Endothelial cell (in vitro differentiated cells): Measurements from ENCODE around the gene GPT2. TPM values are rescaled to one million over a fixed set of nuclear protein-coding genes. Genes with fewer than 3 reads are reported as not detected.
A peak's percentile ranks its signal among the peaks of the same experiment; 100 is the strongest.

Source experiments
- DNase-seq: peaks from one replicate; pipeline ENCODE4 v3.0.0; 2021; ENCODE audit warnings: low spot score
- H3K27ac Mint-ChIP-seq: one replicate; pipeline ENCODE4 v1.8.0; 2021; ENCODE audit warnings: mixed read lengths, inconsistent platforms; ENCODE audit not compliant: unreplicated experiment
- H3K27me3 Mint-ChIP-seq: one replicate; pipeline ENCODE4 v1.8.0; 2021; ENCODE audit warnings: mild to moderate bottlenecking, moderate library complexity, mixed read lengths, inconsistent platforms; ENCODE audit not compliant: unreplicated experiment
- H3K36me3 Mint-ChIP-seq: one replicate; pipeline ENCODE4 v1.8.0; 2021; ENCODE audit warnings: mild to moderate bottlenecking, low read depth, mixed read lengths, inconsistent platforms; ENCODE audit not compliant: unreplicated experiment
- H3K4me1 Mint-ChIP-seq: one replicate; pipeline ENCODE4 v1.8.0; 2021; ENCODE audit warnings: mild to moderate bottlenecking, mixed read lengths, inconsistent platforms; ENCODE audit not compliant: unreplicated experiment
- H3K4me3 Mint-ChIP-seq: one replicate; pipeline ENCODE4 v1.8.0; 2021; ENCODE audit warnings: mild to moderate bottlenecking, mixed read lengths, inconsistent platforms; ENCODE audit not compliant: unreplicated experiment
- H3K9me3 Mint-ChIP-seq: one replicate; pipeline ENCODE4 v1.8.0; 2021; ENCODE audit warnings: mixed read lengths, inconsistent platforms; ENCODE audit not compliant: unreplicated experiment
- CTCF ChIP-seq: fragments of 200-600 bp; sonication (generic); IDR thresholded peaks from one replicate; pipeline ENCODE4 v1.5.0; 2021; ENCODE audit warnings: antibody characterized with exemption; ENCODE audit not compliant: unreplicated experiment
- total RNA-seq: library from RNA; stranded (reverse); fragmentation: NEBNext Ultra II Directional; extraction: Animal tissue kit (Norgen Biotek cat#: 25700); gene quantifications from one replicate; pipeline ENCODE4 v1.2.1, GENCODE V29; 2021; ENCODE audit not compliant: unreplicated experiment

The GPT2 gene
- total RNA-seq, 1 donor from 2014 or later = 15.6 TPM

- TF ChIP-seq CTCF = no peak
- no peaks in the 10 kb centered on the region for H3K9me3 Mint-ChIP-seq
- no peak overlapping the region for H3K27ac Mint-ChIP-seq
Measured at GRCh38 chr16:46920402-46921068, 36.4 kb downstream of the GPT2 start.

GRCh38 chr16:46922239-46922638 is 38.1 kb downstream of the GPT2 start:
- no peak for DNase-seq
- Mint-ChIP-seq H3K27me3 (peaks cover 11% of the 10 kb centered on the region), H3K36me3 (peaks cover 21% of the 10 kb centered on the region), H3K4me3 (peak overlapping the region; percentile 59), H3K4me1 (no peaks in the 10 kb centered on the region), H3K9me3 (no peaks in the 10 kb centered on the region), H3K27ac (no peak overlapping the region)
- no peak for TF ChIP-seq CTCF

More at GRCh38 chr16:46920402-46921068, 36.4 kb downstream of the GPT2 start:
- peaks cover 11% of the 10 kb centered on the region for H3K27me3 Mint-ChIP-seq
- H3K4me1 Mint-ChIP-seq = no peaks in the 10 kb centered on the region
- H3K36me3 Mint-ChIP-seq = peaks cover 22% of the 10 kb centered on the region
- H3K4me3 Mint-ChIP-seq = peak overlapping the region; percentile 12
- DNase-seq = no peak

GRCh38 chr16:46923513-46924295 is 39.5 kb downstream of the GPT2 start:
- no peak overlapping the region for H3K27ac Mint-ChIP-seq

GRCh38 chr16:46924402-46924801 is 40.2 kb downstream of the GPT2 start:
- Mint-ChIP-seq H3K36me3 (peaks cover 16% of the 10 kb centered on the region), H3K27me3 (peaks cover 7% of the 10 kb centered on the region), H3K27ac (no peak overlapping the region), H3K9me3 (no peaks in the 10 kb centered on the region), H3K4me1 (no peaks in the 10 kb centered on the region), H3K4me3 (no peak overlapping the region)
- no peak for DNase-seq
- no peak for TF ChIP-seq CTCF

More at GRCh38 chr16:46923513-46924295, 39.5 kb downstream of the GPT2 start:
- Mint-ChIP-seq H3K4me3 (no peak overlapping the region), H3K4me1 (no peaks in the 10 kb centered on the region), H3K9me3 (no peaks in the 10 kb centered on the region), H3K36me3 (peaks cover 20% of the 10 kb centered on the region), H3K27me3 (peaks cover 10% of the 10 kb centered on the region)
- no peak for DNase-seq
- TF ChIP-seq CTCF = no peak
